Stomach smooth muscle (tissue), 2 donors: ENCODE data around the gene SUPT4H1.
"Not testable (repeated sequence)": the region's sequence is repeated elsewhere in the genome, so short reads cannot be mapped to it uniquely, and the experiment has no call there.

ENCODE experiments used
- H3K27ac ChIP-seq: one replicate; pipeline ENCODE4 v1.7.0; 2013; ENCODE audit warnings: mild to moderate bottlenecking, low read length, inconsistent platforms
- H3K27me3 ChIP-seq, 2 donors: one replicate each; pipeline ENCODE4 v1.7.0; 2013; ENCODE audit warnings: low read length in 2 of 2; ENCODE audit not compliant: insufficient read depth in 2 of 2, control insufficient read depth in 1 of 2
- H3K36me3 ChIP-seq, 2 donors: one replicate each; pipeline ENCODE4 v1.7.0; 2013; ENCODE audit warnings: low read length in 2 of 2; ENCODE audit not compliant: control insufficient read depth in 2 of 2, insufficient read depth in 2 of 2
- H3K4me1 ChIP-seq: one replicate; pipeline ENCODE4 v1.7.0; 2013; ENCODE audit warnings: low read length; ENCODE audit not compliant: control insufficient read depth, insufficient read depth
- H3K4me3 ChIP-seq, 2 donors: one replicate each; pipeline ENCODE4 v1.7.0; 2013; ENCODE audit warnings: low read length in 2 of 2
- H3K9ac ChIP-seq, 2 donors: one replicate each; pipeline ENCODE4 v1.7.0; 2013; ENCODE audit warnings: low read length in 2 of 2, mild to moderate bottlenecking in 1 of 2
- H3K9me3 ChIP-seq, 2 donors: one replicate each; pipeline ENCODE4 v1.7.0; 2013; ENCODE audit warnings: low read length in 2 of 2; ENCODE audit not compliant: control insufficient read depth in 2 of 2
- donor health status: healthy.
- donor health status: Pancreatic carcinoma.

Gene SUPT4H1

DNA sequence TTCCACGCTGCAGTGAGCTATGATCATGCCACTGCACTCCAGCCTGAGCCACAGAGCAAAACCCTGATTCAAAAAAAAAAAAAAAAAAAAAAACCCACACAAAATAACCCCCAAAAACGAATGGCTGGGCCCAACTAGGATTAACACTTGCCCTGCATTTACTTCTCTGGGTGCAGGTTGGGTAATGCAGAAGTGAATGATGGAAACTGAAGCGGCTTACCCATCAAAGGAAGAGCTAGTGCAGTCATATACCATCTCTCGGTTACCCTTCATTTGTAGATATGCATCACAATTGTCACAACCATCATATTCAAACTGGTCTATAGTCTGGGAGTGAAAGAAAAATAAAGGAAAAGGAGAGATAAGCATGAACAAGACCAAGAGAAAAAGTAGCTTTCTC lies 819 bp downstream of the SUPT4H1 start:
- H3K4me3 ChIP-seq = peak overlapping the region; percentile 98 to 99
- peaks cover 11% of the 10 kb centered on the region for H3K4me1 ChIP-seq
- H3K9ac ChIP-seq = peak overlapping the region; percentile 89 to 96
- H3K36me3 ChIP-seq = peaks cover 35 to 37% of the 10 kb centered on the region in 2 donors
- H3K27ac ChIP-seq = no peak overlapping the region
- no peaks in the 10 kb centered on the region for H3K27me3 ChIP-seq
- no peaks in the 10 kb centered on the region for H3K9me3 ChIP-seq

DNA sequence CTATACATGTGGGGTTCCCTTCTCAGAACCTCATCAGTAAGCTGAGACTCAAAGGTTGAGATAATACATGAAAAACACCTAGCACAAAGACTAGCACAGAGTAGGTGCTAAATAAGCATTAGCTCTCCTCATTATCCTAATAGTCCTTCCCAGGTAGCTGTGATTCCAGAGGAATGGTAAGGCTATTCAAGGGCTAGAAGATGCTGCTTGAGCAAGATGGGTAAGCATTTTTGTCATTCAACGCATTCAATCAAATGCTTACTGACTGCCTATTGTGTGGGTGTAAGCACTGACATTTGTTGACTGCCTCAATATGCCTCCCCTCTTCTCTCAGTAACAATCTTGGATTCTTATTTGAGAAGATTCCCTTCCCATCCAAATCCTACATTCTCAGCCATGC lies 4.0 kb downstream of the SUPT4H1 start:
- H3K36me3 ChIP-seq = peaks cover 49 to 59% of the 10 kb centered on the region in 2 donors

DNA sequence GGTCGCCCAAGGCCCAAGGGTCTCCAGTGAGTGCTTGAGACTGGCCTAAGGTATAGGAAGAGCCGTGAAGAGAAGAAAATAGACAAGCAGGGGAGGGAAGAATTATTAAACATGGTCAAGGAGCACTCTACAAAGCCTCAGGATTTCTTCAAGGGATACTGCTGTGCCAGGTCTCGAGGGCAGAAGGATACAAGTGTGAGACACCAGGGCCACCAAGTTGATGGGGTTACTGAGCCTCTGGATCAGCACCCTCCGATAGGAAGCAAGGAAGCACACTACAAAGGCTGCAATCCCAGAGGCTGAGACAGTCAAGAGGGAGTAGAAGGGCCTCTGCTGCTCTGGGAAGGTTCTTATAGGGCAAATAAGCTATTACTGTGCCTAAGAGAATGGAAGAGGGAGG lies 6.5 kb downstream of the SUPT4H1 start:
- H3K4me3 ChIP-seq = no peak overlapping the region
- no peaks in the 10 kb centered on the region for H3K27me3 ChIP-seq
- H3K9me3 ChIP-seq = no peaks in the 10 kb centered on the region
- H3K36me3 ChIP-seq = peaks cover 49 to 59% of the 10 kb centered on the region in 2 donors
- peaks cover 14% of the 10 kb centered on the region for H3K4me1 ChIP-seq
- H3K9ac ChIP-seq = no peak overlapping the region
- H3K27ac ChIP-seq = no peak overlapping the region

More for the DNA sequence above, 4.0 kb downstream of the SUPT4H1 start:
- H3K4me1 ChIP-seq = peaks cover 25% of the 10 kb centered on the region
- no peak overlapping the region for H3K27ac ChIP-seq
- no peak overlapping the region for H3K4me3 ChIP-seq
- H3K9ac ChIP-seq = no peak overlapping the region
- no peaks in the 10 kb centered on the region for H3K9me3 ChIP-seq
- H3K27me3 ChIP-seq = no peaks in the 10 kb centered on the region

DNA sequence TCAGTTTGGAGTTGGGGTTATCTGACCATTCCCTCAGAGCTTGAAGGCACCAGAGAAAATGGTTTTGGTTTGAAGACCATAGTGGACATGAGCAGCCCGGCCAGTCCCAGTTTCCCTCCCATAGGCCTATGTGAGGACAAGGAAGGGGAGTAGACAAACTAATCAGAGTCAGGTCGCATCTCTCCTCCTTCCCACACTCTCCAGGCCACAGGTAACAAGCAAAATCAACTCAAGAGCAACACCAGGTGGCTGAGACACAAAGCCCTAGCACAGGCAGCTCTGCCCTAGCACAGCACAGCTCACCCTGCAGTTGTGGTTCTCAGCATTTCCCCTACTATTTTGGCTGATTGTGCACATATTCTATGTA lies 7.2 kb downstream of the SUPT4H1 start:
- Histone ChIP-seq H3K36me3 (peaks cover 49 to 58% of the 10 kb centered on the region in 2 donors), H3K4me3 (no peak overlapping the region), H3K27ac (peak overlapping the region; percentile 41), H3K27me3 (no peaks in the 10 kb centered on the region), H3K9ac (no peak overlapping the region), H3K4me1 (peaks cover 14% of the 10 kb centered on the region), H3K9me3 (no peaks in the 10 kb centered on the region)

DNA sequence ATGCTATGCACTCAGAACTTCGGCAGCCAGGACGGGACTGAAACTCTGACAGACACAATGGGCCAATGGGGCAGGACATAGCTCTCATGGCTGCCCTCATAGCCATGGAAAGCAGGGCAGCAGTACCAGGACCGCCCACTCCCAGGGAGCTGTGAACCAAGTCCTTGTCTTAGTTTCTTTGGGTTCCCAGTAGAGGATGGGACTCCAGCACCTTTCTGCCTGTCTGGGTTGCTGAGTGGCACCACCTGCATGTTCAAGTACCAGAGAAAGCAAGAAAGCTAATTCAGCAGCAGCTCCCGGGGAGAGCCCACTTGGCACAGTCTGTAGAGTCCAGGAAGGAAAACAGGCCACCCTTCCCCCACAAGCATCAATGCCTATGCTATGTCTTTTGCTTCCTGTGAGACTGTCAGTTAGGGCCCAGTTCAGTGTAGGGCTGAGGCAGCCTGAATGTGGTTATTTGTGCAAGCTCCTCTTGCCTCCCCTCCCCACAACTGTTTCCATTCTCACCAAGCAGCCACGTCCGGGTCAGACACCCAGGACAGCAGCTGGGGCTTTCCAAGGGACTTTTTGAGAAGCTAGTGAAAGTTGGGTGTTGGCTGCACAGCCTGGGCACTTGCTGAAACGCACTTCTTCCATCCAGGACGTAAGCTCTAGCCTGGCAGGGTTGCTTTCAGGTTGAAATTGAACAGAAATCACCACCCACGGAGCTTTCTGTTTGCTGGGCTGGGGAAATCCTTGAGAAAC lies 7.8 kb downstream of the SUPT4H1 start:
- Histone ChIP-seq H3K27me3 (no peaks in the 10 kb centered on the region), H3K9me3 (no peaks in the 10 kb centered on the region), H3K9ac (peak overlapping the region in 1 of 2 donors; percentile 36), H3K27ac (peak overlapping the region; percentile 41), H3K4me3 (peak overlapping the region in 1 of 2 donors; percentile 1), H3K4me1 (peaks cover 14% of the 10 kb centered on the region), H3K36me3 (peaks cover 43 to 52% of the 10 kb centered on the region in 2 donors)

DNA sequence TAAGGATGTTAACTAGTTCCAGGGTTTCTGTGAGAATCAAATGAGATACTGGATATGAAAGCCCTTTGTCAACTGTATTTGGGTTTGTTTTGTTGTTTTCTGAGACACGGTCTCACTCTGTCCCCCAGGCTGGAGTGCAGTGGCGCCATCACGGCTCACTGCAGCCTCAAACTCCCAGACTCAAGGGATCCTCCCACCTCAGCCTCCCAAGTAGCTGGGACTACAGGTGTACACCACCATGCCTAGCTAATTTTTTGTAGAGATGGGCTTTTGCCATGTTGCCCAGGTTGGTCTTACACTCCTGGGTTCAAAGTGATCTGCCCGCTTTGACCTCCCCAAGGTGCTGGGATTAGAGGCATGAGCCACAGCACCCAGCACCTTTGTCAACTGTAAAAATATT lies 8.9 kb downstream of the SUPT4H1 start:
- Histone ChIP-seq H3K27ac (peak overlapping the region; percentile 41), H3K4me1 (peaks cover 19% of the 10 kb centered on the region), H3K9ac (no peak overlapping the region), H3K36me3 (peaks cover 32 to 41% of the 10 kb centered on the region in 2 donors), H3K27me3 (no peaks in the 10 kb centered on the region), H3K9me3 (no peaks in the 10 kb centered on the region), H3K4me3 (no peak overlapping the region)

DNA sequence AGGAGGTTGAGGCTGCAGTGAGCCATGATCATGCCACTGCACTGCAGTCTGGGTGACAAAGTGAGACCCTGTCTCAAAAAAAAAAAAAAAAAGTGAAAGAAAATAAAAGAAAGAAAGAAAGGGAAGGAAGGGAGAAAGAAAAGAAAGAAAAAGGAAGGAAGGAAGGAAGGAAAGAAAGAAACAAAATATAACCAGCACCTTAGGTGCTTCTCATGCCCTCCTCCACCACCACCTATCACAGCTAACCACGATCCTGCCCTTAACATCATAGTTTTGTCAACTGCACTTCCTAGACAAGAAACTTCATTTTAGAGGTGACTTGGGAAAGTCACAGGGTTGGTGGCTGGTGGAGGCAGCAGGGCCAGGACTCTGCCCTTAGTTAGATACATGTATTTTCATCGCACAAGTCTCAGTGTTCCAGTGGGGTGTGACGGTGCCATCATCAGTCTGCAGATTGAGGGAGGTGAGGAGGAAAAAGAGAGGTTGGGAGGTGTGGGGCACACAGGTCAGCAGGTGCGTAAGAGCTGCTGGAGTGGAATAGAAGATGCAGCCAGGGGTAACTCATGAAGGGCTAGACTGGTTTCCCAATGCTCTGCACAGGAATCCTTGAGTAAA lies 10.0 kb downstream of the SUPT4H1 start:
- Histone ChIP-seq H3K4me1 (peaks cover 28% of the 10 kb centered on the region), H3K36me3 (peaks cover 21 to 30% of the 10 kb centered on the region in 2 donors), H3K4me3 (no peak overlapping the region), H3K9me3 (no peaks in the 10 kb centered on the region), H3K9ac (no peak overlapping the region), H3K27ac (no peak overlapping the region), H3K27me3 (no peaks in the 10 kb centered on the region)

DNA sequence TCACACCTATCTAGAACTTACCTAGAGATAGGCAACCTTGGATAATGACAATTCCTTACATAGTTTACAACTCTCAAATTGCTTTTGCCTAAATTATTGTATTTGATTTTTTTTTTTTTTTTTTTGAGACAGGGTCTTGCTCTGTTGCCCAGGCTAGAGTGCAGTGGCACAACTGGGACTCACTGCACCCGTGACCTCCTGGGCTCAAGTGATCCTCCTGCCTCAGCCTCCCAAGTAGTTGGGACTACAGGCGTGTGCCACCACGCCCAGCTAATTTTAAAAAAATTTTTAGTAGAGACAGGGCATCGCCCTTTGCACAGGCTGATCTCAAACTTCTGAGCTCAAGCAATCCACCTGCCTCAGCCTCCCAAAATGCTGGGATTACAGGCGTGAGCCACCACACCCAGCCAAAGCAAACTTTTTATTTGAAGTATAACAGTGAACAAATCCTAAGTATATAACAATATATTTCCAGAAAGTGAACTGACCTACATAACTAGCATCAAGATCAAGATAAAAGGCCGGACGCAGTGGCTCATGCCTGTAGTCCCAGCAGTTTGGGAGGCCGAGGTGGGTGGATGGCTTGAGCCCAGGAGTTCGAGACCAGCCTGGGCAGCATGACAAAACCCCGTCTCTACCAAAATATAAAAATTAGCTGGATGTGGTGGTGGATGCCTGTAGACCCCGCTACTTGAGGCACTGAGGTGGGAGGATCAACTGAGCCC lies 10.7 kb downstream of the SUPT4H1 start:
- H3K27ac ChIP-seq, H3K9ac ChIP-seq, H3K4me3 ChIP-seq, H3K27me3 ChIP-seq, H3K9me3 ChIP-seq: not testable (repeated sequence)
- Histone ChIP-seq H3K36me3 (peaks cover 15 to 23% of the 10 kb centered on the region in 2 donors), H3K4me1 (peaks cover 32% of the 10 kb centered on the region)

DNA sequence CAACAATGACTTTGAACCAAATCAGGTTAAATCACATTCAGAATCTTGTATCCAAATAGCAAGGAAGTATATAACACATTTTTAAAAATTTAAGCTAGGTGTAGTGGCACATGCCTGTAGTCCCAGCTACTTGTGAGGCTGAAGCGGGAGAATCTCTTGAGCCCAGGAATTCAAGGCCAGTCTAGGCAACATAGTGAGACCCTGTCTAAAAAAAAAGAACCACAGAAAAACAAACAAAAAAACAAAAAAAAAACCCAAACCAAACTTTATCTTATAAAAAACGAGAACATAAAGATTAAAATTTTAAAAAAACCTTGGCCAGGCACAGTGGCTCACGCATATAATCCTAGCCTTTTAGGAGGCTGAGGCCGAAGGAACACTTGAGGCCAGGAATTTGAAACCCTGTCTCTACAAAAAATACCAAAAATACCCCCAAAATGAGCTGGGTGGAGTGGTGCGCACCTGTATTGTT lies 11.6 kb downstream of the SUPT4H1 start:
- H3K4me3 ChIP-seq = no peak overlapping the region
- peaks cover 34% of the 10 kb centered on the region for H3K4me1 ChIP-seq
- no peaks in the 10 kb centered on the region for H3K9me3 ChIP-seq
- H3K27me3 ChIP-seq = peaks cover 2 to 3% of the 10 kb centered on the region in 2 donors
- H3K36me3 ChIP-seq = peaks cover 6 to 14% of the 10 kb centered on the region in 2 donors
- H3K27ac ChIP-seq = no peak overlapping the region
- no peak overlapping the region for H3K9ac ChIP-seq

DNA sequence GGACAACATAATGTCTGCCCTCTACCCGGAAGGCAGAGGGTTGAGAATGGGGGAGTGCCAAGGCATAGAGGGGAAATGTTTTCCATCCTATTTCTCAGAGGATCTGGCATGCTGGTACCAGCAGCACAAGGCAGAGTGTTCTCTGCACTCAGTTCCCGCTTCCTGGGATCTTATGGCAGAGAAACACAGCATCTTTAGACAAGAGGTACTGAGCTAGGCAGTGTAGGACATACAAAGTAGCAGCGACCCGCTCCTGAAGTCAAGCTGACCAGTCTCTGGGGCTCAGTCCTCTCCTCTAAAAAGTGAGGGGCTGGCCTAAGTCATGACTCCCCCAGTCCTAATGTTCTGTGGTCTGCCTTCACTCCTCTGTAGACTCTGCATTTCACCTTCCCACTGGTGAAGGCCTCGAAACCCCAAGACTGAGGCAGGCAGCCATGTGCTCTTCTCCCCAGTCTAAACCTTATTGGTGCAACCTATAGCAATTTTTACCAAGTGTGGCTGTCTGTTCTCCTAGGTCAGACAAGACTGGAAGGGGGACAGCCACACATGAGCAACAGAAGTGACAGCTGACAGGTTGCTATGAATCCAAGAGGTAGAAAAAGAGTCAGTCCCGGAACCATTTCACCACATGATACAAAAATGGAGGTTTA lies 12.1 kb downstream of the SUPT4H1 start:
- H3K4me3 ChIP-seq = no peak overlapping the region
- peaks cover 33% of the 10 kb centered on the region for H3K4me1 ChIP-seq

More for the DNA sequence above, 12.1 kb downstream of the SUPT4H1 start:
- H3K36me3 ChIP-seq = peaks cover 2 to 9% of the 10 kb centered on the region in 2 donors
- H3K27ac ChIP-seq = peak overlapping the region; percentile 77
- peaks cover 2 to 3% of the 10 kb centered on the region in 2 donors for H3K27me3 ChIP-seq
- no peaks in the 10 kb centered on the region for H3K9me3 ChIP-seq
- H3K9ac ChIP-seq = no peak overlapping the region
